Measurements from ENCODE around the gene DPYSL4.

Gene DPYSL4

DNA sequence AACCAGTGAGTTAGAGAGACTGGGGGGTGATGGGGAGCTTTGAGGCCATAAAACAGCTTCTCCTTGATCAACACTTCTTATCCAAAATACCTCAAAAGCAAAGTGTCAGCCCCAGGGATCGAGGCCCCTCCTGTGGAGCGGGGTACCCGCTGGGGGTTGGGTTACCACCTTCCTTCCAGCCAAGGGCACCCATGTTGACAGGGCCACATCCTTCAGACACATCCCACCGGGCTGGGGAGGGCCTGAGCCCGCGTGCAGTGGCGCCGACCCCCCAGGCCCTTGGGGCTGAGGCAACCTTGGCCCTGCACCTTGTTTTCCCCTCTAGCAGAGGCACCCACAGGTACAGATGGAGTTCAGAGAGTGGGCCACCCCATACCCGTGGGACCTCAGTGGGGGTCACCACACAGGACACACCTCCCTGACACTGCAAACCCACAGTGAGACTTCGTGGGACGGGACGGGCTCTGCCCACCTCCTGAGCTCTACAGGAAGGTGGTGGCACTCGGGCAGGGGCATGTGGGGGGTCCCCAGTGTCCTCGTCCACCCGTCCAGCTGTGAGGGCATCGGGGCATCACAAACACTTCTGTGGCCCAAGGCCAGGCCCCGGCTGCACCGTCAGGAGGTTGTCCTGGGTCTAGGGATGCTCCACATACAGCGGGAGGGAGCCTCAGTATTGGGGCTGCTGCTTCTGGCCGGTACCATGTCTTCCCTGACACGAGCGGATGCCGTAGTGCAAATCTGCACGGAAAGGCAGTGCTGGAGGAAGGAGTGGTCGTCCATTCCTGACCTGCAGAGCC is 10.7 kb downstream of the DPYSL4 start:
- DNase-seq: no peak

DNA sequence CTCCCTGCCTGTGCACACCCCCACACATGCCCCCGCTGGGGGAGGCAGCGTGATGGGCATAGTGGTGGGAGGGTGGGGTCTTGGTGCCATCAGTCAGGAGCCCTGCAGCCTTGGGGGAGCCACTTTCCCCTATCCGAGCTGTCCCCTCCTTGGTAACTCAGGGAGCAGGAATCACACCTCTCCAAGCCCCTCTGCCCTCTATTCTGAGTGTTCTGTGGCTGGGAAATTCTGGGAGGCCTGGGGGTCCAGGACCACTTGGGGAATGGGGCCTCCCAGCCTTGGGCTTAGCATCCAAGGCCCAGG is 11.3 kb downstream of the DPYSL4 start:
- DNase-seq: no peak

DNA sequence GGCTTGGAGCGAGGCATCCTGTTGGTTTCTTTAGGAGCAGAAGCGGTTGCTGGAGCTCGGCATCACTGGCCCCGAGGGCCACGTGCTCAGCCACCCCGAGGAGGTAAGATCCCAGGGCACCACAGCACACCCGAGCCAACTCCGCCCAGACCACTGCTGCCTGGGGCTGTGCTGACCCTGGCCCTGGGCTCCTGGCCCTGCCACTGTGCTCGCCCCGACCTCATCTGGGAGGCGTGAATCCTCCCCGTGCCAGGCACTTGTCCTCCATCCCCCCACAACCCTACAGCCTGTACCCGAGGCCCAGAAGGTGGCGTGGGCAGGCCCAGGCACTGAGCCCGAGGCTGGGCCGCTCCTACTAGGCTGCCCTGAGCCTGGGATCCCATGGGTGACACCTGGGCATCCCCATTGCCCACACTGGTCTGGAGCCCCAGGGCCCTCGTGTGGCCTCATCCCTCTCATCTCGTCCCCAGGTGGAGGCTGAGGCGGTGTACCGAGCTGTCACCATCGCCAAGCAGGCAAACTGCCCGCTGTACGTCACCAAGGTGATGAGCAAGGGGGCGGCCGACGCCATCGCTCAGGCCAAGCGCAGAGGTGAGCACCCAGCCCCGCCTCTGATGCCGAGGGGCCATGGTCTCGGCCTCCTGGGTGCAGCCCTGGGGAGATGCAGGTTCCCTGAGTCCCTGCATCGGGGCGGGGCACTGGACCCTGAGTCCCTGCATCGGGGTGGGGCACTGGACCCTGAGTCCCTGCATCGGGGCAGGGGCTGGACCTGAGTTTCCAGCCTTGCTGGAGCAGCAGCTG is 11.8 kb downstream of the DPYSL4 start:
- no peak for DNase-seq

DNA sequence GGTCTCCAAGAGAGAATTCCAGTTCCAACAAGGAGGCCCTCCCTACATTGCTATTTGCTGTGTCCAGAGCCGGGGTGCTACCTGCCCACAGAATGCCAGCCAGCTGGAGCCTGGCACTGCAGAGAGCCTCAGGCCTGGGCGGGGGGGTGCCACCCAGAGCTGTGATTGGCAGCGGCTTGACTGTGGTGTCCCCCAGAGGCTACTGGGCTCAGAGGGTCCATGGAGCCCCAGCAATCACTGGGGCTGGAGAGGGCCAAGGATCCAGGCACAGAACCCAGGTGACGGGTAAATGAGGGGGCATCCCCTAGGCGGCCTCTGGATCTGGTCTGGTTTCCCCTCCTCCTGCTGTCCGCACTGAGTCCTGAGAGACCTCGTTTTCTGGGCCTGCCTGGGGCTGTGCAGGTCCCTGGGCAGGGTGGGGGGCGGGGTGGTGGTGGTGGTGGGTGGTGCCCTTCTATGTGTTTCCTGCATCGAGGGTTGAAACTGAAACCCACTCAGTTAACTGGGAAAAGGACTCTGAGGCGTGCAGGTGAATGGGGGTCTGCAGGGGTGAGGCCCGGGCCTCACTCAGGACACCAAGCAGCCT is 12.6 kb downstream of the DPYSL4 start:
- no peak for DNase-seq

DNA sequence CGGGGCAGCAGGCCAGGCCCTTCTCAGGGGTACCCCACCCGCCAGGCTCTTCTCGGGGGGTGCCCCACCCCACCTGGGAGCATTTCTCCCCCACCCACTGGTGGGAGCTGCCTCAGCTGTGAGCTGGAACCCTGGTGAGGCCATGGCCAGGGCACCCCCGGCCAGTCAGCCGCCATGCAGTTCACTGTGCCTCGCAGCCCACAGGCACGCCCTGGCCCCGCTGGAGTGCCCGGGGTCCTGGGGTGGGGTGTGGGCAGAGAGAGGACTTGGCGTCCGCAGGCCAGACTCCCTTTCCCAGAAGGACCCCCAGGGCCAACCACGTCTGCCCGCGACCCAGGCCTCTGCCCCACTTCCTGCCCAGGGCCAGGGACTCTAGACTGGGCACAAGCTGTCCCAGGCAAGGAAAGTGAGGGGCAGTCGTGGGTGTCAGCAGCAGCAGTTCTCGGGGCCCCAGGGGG is 13.1 kb downstream of the DPYSL4 start:
- DNase-seq: no peak

DNA sequence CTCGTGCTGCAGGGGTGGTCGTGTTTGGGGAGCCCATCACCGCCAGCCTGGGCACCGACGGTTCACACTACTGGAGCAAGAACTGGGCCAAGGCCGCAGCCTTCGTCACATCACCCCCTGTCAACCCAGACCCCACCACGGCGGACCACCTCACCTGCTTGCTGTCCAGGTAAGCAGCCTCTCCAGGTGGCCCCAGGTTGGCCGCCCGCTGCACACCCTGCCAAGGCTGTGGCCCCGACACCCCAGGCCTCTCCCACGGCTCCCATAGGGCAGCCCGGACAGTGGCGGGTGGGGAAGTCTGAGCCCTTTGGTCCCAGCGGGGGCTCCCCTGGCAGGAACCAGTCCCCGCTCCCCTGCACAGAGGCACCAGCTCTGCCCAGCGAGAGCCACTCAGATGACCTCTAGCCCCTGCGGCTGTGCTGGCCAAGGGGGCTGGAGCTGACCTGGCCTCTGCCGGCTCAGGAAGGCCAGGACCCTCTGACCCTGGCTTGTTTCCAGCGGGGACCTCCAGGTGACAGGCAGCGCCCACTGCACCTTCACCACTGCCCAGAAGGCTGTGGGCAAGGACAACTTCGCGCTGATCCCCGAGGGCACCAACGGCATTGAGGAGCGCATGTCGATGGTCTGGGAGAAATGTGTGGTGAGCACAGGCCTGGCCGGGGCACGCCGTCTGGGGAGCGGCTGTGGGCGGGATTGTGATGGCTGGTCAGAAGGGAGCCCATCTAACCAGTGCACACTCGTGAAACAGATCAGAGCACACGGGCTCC is 13.8 kb downstream of the DPYSL4 start:
- no peak for DNase-seq

GRCh38 chr10:132201111-132201969 is 14.6 kb downstream of the DPYSL4 start:
- no peak for DNase-seq

- no peak for DNase-seq
Observed at GRCh38 chr10:132202070-132202970, 15.6 kb downstream of the DPYSL4 start.

- no peak for DNase-seq
Observed at GRCh38 chr10:132203256-132204077, 16.7 kb downstream of the DPYSL4 start.

GRCh38 chr10:132204078-132204780 is 17.5 kb downstream of the DPYSL4 start:
- no peak for DNase-seq

DNA sequence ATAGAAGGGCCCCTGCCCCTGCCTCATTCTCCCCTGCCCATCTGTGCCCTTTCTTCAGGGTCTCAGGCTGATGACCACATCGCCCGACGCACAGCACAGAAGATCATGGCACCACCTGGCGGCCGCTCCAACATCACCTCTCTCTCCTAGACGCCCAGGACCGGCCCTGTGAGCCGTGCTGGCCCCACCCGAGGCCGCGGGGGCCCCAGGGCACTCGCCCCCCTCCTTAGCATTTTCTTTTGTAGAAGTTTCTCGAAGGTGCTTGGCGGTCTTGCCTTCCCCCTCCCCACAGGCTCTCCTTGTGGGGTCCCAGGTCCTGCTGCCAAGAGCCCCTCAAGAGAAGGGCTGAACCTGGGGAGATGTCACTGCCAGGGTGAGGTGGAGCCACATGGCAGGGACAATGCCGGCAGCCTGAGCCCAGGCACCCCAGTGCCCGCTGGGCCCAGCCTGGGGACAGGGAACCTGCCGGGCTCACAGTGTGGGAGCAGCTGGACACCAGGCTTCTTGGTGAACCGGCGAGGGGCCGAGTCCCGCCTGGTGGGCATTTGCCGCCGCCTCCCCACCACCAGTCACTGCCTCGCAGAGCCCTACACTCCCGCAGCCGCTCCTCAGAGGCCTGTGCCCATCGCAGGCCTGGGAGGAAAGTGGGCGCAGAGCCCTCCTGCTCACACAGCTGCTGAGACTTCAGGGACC is 18.2 kb downstream of the DPYSL4 start:
- no peak for DNase-seq

GRCh38 chr10:132205650-132206376 is 19.1 kb downstream of the DPYSL4 start:
- no peak for DNase-seq

GRCh38 chr10:132206377-132206745 is 19.6 kb downstream of the DPYSL4 start:
- DNase-seq: no peak

GRCh38 chr10:132206806-132207535 is 20.2 kb downstream of the DPYSL4 start:
- DNase-seq: no peak

- DNase-seq: no peak
Observed at GRCh38 chr10:132207536-132208461, 21.1 kb downstream of the DPYSL4 start.

DNA sequence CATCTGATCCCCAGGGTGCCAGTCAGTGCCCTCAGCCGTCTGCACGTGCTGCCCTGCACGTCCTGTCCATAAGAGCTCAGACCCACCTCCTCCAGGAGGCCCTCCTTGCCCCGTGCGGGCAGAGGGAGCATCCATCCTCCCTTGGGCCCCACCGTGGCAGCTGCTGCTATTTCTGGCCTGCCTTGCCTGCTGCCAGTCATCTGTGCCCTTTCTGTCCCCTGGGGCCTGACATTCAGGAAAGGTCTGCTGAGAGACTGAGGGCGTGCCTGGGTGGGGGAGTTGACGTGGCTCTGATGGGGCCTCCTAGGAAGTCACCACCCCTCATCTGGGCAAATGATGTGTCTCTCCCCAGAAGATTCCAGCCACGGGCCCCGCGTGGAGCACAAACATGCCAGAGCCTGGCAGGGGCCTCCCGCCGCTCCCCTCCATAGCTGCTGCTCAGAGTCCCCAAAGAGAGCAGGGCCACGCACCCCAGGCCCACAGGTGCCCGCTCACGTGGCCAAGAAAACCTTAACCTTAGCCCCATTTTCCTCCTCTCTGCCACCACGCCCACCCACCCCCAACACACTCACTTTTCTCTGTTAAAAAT is 21.8 kb downstream of the DPYSL4 start:
- DNase-seq: no peak

Data from right hindlimb (tissue), 1 donor.